Panc1 (cell line): ENCODE data around the gene GUCY1A2. TPM values are rescaled to one million over a fixed set of nuclear protein-coding genes. Genes with fewer than 3 reads are reported as not detected.

Source experiments
- ATAC-seq: fragments of 200-7000 bp; cut with Tn5 transposase; 2 replicates; pipeline ENCODE4 v1.9.1; 2020; ENCODE audit warnings: mild to moderate bottlenecking, moderate library complexity
- BruUV-seq: library from RNA; stranded (reverse); fragments of 400-500 nt; replicated peaks from 2 replicates; lab custom pipeline; 2021; lab: Mats Ljungman, UMichigan
- CTCF ChIA-PET: fragments of 300-600 bp; sonication (Branson Sonifier 250); formaldehyde crosslinking; loops from one replicate; lab custom pipeline; 2022; ENCODE audit warnings: antibody characterized with exemption; lab: Charles Lee
- POLR2A ChIA-PET: fragments of 300-600 bp; sonication (Branson Sonifier 250); formaldehyde crosslinking; loops from one replicate; lab custom pipeline; 2022; ENCODE audit warnings: antibody characterized with exemption; lab: Charles Lee
- DNase-seq: peaks from one replicate; pipeline ENCODE4 v3.0.0-alpha.2; 2010; ENCODE audit warnings: low read depth, low spot score
- H3K27ac ChIP-seq: 2 replicates; pipeline ENCODE4 v1.5.1; 2011; ENCODE audit warnings: mild to moderate bottlenecking, low read length, inconsistent platforms
- H3K27me3 ChIP-seq: fragments of 200-500 bp; sonication (Bioruptor generic); 2 replicates; pipeline ENCODE4 v1.6.0; 2014; ENCODE audit warnings: low read length, inconsistent platforms; ENCODE audit not compliant: control insufficient read depth, insufficient read depth
- H3K36me3 ChIP-seq: fragments of 200-500 bp; sonication (Bioruptor generic); 2 replicates; pipeline ENCODE4 v1.5.1; 2014; ENCODE audit warnings: inconsistent platforms, mild to moderate bottlenecking, low read length, moderate library complexity; ENCODE audit not compliant: control insufficient read depth, insufficient read depth
- H3K4me1 ChIP-seq: 2 replicates; pipeline ENCODE4 v1.5.1; 2011; ENCODE audit warnings: inconsistent platforms, mild to moderate bottlenecking, low read length, moderate library complexity; ENCODE audit not compliant: control insufficient read depth, insufficient read depth
- H3K4me3 ChIP-seq, 2 experiments: 2 replicates each; pipeline ENCODE4 v1.5.1; 2011 to 2012; ENCODE audit warnings: low read depth in 2 of 2, low read length in 2 of 2, mild to moderate bottlenecking in 2 of 2, inconsistent platforms in 1 of 2, moderate library complexity in 1 of 2
- H3K9me3 ChIP-seq: fragments of 200-500 bp; sonication (Bioruptor generic); 2 replicates; pipeline ENCODE4 v1.5.1; 2014; ENCODE audit warnings: low read depth, mild to moderate bottlenecking, inconsistent platforms, low read length, moderate library complexity; ENCODE audit not compliant: control insufficient read depth, insufficient read depth
- CTCF ChIP-seq: fragments of 450-650 bp; IDR thresholded peaks from 2 replicates; pipeline ENCODE4 v1.5.1; 2017; ENCODE audit warnings: mild to moderate bottlenecking
- POLR2AphosphoS5 ChIP-seq: IDR thresholded peaks from 2 replicates; pipeline ENCODE4 v1.6.1; 2012; ENCODE audit warnings: mild to moderate bottlenecking, low read depth, low read length, moderate library complexity
- REST ChIP-seq, 2 experiments: IDR thresholded peaks; 2 replicates each; pipeline ENCODE4 v1.6.1; 2011 to 2012; ENCODE audit warnings: low read depth in 2 of 2, control low read depth in 1 of 2, low read length in 1 of 2, mild to moderate bottlenecking in 1 of 2, moderate library complexity in 1 of 2; ENCODE audit not compliant: insufficient read depth in 1 of 2
- SIN3A ChIP-seq: IDR thresholded peaks from 2 replicates; pipeline ENCODE4 v1.6.1; 2012; ENCODE audit warnings: low read depth, mild to moderate bottlenecking, low read length, moderate library complexity, borderline replicate concordance; ENCODE audit not compliant: insufficient read depth
- TCF7L2 ChIP-seq: IDR thresholded peaks from 2 replicates; pipeline ENCODE4 v1.6.1; 2011; ENCODE audit warnings: mild to moderate bottlenecking, low read depth, low read length, inconsistent platforms
- in situ Hi-C: cut with HindIII; loops from 2 replicates; pipeline ENCODE4 v1.10.0; 2016; ENCODE audit warnings: low sequenced_read_pairs, low pct_unique_long_range_greater_than_20kb
- intact Hi-C: fragments of 100-400 bp; cut with micrococcal nuclease; formaldehyde crosslinking; loops from one replicate; pipeline ENCODE4 v1.10.0; 2022; ENCODE audit not compliant: unreplicated experiment
- total RNA-seq: library from RNA; stranded (reverse); gene quantifications from one replicate; pipeline ENCODE4 v1.2.1, GENCODE V29; 2021; ENCODE audit not compliant: unreplicated experiment

GUCY1A2 gene
- total RNA-seq, 1 experiment from 2014 or later: 1.9 TPM

GRCh38 chr11:106642331-106642730 lies 375.9 kb downstream of the GUCY1A2 start:
- Histone ChIP-seq H3K27ac (no peak overlapping the region), H3K4me3 (no peak overlapping the region), H3K4me1 (no peaks in the 10 kb centered on the region), H3K36me3 (no peaks in the 10 kb centered on the region), H3K27me3 (no peaks in the 10 kb centered on the region), H3K9me3 (peaks cover 21% of the 10 kb centered on the region)
- in situ Hi-C loops: no loop called here
- ATAC-seq: no peak
- no peak for DNase-seq
- no peak for TF ChIP-seq TCF7L2
- TF ChIP-seq POLR2AphosphoS5: no peak
- no peak for TF ChIP-seq REST (IDR thresholded peaks at IDR 0.05; ENCODE audit: insufficient read depth in 1 of 2, low read depth in 2 of 2, low read length in 1 of 2)
- TF ChIP-seq CTCF: no peak
- TF ChIP-seq SIN3A: no peak
- intact Hi-C loops: no loop called here
- CTCF ChIA-PET: no interaction called here
- no TSS peak for BruUV-seq
- POLR2A ChIA-PET: no interaction called here

GRCh38 chr11:106632283-106632682 lies 386.0 kb downstream of the GUCY1A2 start:
- DNase-seq (no peak), ATAC-seq (no peak)
- no peaks in the 10 kb centered on the region; the same call in 1 of the 2 replicates for H3K9me3 ChIP-seq
- ChIA-PET CTCF (no interaction called here), POLR2A (no interaction called here)
- H3K4me1 ChIP-seq: no peaks in the 10 kb centered on the region
- H3K27me3 ChIP-seq: no peaks in the 10 kb centered on the region
- BruUV-seq: no TSS peak
- no peak overlapping the region for H3K4me3 ChIP-seq
- in situ Hi-C loops: no loop called here
- no peak overlapping the region for H3K27ac ChIP-seq
- H3K36me3 ChIP-seq: no peaks in the 10 kb centered on the region
- intact Hi-C loops: no loop called here
- TF ChIP-seq SIN3A (no peak), CTCF (no peak), TCF7L2 (no peak), POLR2AphosphoS5 (no peak), REST (IDR thresholded peaks at IDR 0.05; ENCODE audit: insufficient read depth in 1 of 2, low read depth in 2 of 2, low read length in 1 of 2) (no peak)
